H1 (cell line): ENCODE data around the gene SMTNL2. TPM values are rescaled to one million over a fixed set of nuclear protein-coding genes. Genes with fewer than 3 reads are reported as not detected.

ENCODE experiments used
- GTF2F1 ChIP-seq: IDR thresholded peaks from 2 replicates; pipeline ENCODE4 v1.6.1; 2012; ENCODE audit warnings: low read depth, low read length, improper control_type of control experiment, borderline replicate concordance
- polyA plus RNA-seq, 7 experiments: library from polyadenylated mRNA; depleted of rRNA in 3 of 7; stranded (reverse) in 5 of 7; unstranded in 2 of 7; fragments of >200 nt in 5 of 7; fragments of 200-250 nt in 2 of 7; gene quantifications; 1 replicate in 5 of 7; 2 replicates in 1 of 7; 4 replicates in 1 of 7; pipeline versions ENCODE4 v1.2.1 to v1.2.3, GENCODE V29; 2011 to 2013; ENCODE audit warnings: missing spikeins in 2 of 7, mixed read lengths in 2 of 7
- total RNA-seq: library from RNA; stranded (reverse); fragmentation: NEBNext Ultra II Directional; extraction: Animal tissue kit (Norgen Biotek cat#: 25700); gene quantifications from 2 replicates; pipeline ENCODE4 v1.2.1, GENCODE V29; 2021

Gene SMTNL2
- total and polyA plus RNA-seq, 2 of the 8 experiments (the other 6 are each of a cell fraction or from before 2014, with no cell fraction given): 3.6 to 4.5 TPM

DNA sequence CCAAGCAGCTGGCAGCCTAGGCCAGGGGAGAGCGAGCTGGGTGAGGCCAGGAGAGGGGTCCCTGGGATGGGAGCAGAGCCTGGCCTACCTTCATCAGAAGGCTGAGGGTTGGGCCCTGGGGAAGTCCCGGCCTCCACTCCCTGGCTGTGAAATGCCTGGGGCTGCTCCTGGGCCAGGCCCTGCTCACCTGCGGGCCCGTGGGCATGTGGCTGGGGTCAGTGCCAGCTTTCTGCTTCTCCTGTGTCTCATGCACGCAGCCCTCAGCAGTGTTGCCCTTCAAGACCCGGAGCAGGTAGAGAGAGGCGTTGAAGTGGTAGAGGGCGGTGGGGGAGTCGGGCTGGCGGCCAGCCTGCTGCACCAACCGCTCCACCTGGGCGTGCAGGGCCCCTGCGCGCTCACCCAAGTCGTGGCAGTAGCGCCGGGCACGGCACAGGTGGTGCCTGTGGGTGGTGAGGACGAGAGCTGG lies 41.6 kb upstream of the SMTNL2 start (continued):
- no peak for TF ChIP-seq GTF2F1
